DMS153 treated with DMSO at 0.1 percent for 48 hours (cell line): ENCODE results near the gene FAM25A.
"Not testable (repeated sequence)": the region's sequence is repeated elsewhere in the genome, so short reads cannot be mapped to it uniquely, and the experiment has no call there.

Source experiments
- DNase-seq: peaks from one replicate; lab custom pipeline; 2025; ENCODE audit not compliant: unreplicated experiment; lab: John Stamatoyannopoulos, UW

FAM25A gene

GRCh38 chr10:87009134-87009696 is 10.9 kb upstream of the FAM25A start:
- DNase-seq = not testable (repeated sequence)

DNA sequence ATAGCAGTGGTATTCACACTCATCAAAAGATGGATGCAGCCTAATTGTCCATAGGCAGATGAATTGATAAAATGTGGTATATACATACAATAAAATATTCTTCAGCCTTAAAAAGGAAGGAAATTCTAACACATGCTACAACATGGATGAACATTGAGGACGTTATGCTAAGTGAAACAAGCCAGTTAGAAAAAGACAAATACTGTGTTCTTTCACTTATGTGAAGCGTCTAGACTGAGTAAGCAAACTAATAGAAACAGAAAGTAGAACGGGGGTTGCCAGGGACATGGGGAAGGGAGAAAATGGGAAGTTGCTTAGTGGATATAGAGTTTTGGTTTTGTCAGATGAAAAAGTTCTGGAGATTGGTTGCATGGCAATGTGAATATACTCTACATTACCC is 6.6 kb upstream of the FAM25A start:
- not testable (repeated sequence) for DNase-seq

- not testable (repeated sequence) for DNase-seq
These were observed 4.9 kb upstream of the FAM25A start for GRCh38 chr10:87014986-87015716.

GRCh38 chr10:87018127-87018526 is 2.0 kb upstream of the FAM25A start:
- DNase-seq = not testable (repeated sequence)

- not testable (repeated sequence) for DNase-seq
These were observed 1.0 kb upstream of the FAM25A start for GRCh38 chr10:87019066-87019465.

DNA sequence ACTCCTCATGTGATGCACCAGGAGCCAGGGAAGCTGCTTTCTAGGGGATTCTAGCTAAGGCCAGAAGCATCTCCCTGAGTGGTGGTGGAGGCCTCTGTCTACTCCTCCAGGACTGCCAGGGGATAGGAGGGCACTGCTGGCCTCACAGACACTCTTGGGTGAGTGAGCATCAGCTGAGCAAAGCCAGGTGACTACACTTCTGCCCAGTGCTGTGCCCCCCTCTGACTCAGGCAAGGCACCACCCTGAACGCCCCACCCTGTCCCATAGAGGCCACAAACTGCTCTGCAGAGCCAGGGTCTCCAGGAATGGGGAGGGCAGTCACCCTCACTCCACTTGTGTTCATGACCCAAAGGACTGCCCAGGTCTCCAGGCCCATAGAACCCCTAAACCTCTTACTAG is 590 bp upstream of the FAM25A start:
- DNase-seq = not testable (repeated sequence)

GRCh38 chr10:87025285-87025958 is 5.3 kb downstream of the FAM25A start:
- DNase-seq = not testable (repeated sequence)

DNA sequence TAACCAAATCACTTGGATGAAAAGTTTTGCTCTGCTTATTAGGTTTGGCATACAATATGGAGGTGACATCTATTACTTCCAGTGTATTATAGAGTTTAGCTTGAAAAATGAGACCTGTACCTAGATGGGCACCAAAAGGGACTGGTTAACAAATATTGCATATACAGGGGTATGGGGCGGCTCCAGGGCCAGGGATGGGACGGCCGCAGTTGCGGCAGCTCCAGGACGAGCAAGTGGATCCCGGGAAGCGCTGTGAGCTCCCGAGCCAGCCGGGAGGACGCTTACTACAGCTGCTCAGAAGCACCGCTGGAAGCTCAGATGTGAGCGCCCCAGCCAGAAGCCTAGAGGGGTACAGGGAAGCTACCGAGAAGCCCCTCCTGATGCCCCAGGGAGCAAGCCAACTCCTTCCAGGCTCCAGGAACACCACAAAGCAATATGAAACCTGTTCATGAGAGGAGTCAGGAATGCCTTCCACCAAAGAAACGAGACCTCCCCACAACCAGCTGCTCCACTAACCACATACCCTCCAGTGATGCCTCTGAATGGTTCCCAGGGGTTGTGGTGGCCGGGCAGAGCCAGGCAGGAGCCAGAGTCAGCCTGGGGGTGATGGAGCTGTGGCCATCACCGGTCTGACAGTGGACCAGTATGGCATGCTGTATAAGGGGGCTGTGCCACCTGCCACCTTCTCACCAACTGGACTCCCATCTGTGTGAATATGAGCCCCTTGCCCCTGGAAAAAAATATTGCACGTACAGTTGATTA is 6.8 kb downstream of the FAM25A start:
- DNase-seq = not testable (repeated sequence)

GRCh38 chr10:87030419-87030818 is 10.3 kb downstream of the FAM25A start:
- not testable (repeated sequence) for DNase-seq

DNA sequence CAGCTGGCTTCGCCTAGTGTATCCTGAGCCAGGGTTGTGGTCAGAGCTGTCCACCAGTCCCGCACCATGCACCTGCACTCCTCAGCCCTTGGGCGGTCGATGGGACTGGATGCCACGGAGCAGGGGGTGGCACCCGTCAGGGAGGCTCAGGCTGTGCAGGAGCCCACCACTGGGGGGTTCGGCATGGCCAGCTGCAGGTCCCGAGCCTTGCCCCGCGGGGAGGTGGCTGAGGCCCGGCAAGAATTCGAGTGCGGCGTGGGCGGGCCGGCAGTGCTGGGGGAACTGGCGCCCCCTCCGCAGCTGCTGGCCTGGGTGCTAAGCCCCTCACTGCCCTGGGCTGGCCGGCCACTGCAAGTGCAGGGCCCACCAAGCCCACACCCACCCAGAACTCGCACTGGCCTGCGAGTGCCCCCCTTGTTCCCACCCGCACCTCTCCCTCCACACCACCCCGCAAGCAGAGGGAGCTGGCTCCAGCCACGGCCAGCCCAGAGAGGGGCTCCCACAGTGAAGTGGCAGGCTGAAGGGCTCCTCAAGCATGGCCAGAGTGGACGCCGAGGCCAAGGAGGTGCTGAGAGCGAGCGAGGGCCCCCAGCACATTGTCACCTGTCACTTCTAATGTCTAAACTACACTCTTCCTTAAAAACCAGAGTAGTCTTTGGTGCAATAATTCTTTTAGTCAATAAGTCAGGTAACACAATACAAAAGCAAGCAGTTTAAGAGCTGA is 11.0 kb downstream of the FAM25A start:
- no peak for DNase-seq

DNA sequence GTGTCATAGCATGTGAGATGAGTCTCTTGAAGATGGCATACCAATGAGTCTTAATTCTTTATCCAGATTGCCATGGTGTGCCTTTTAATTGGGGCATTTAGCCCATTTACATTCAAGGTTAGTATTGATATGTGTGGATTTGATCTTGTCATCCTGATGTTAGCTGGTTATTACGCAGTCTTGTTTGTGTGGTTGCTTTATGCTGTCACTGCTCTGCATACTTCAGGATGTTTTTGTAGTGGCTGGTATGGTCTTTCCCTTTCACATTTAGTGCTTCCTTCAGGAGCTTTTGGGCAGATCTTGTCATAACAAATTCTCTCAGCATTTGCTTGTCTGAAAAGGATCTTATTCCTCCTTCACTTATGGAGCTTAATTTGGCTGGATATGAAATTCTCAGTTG is 16.5 kb downstream of the FAM25A start:
- DNase-seq = no peak

DNA sequence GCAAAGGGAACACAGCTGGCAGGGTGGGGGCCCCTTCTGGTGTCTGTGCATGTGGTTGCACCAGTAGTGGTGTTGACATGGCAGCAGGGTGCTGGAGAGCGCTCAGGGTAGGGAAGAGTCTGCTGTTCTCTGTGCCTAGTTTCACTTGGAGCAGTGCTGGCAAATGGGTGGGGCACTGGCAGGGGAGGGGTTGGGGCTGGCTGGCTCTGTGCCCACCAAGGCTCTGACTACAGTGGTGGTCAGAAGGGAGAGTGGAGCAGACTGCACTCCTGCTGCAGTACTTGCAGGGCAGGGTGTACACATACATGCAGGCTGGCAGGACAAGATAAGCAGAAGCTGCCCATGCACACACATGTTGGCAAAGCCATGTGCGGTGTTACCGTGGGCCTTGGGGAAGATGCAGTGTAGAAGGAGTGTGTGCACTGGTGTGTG is 18.2 kb downstream of the FAM25A start:
- no peak for DNase-seq

GRCh38 chr10:87038786-87039185 is 18.7 kb downstream of the FAM25A start:
- no peak for DNase-seq

- not testable (repeated sequence) for DNase-seq
These were observed 23.5 kb downstream of the FAM25A start for GRCh38 chr10:87043579-87043978.

DNA sequence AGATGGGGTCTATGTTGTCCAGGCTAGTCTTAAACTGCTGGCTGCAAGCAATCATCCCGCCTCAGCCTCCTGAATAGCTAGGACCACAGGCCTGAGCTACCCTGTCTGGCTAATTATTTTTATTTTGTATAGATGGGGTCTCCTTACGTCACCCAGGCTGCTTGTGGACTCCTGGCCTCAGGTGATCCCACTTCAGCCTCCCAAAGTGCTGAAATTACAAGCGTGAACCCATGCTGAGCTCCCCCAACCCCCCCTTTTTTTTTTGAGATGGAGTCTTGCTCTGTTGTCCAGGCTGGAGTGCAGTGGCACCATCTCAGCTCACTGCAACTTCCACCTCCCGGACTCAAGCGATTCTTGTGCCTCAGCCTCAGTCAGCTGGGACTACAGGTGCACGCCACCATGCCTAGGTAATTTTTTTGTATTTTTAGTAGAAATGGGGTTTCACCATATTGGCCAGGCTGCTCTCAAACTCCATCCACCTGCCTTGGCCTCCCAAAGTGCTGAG is 25.4 kb downstream of the FAM25A start:
- no peak for DNase-seq

- DNase-seq = no peak
These were observed 33.0 kb downstream of the FAM25A start for GRCh38 chr10:87053111-87053510.

DNA sequence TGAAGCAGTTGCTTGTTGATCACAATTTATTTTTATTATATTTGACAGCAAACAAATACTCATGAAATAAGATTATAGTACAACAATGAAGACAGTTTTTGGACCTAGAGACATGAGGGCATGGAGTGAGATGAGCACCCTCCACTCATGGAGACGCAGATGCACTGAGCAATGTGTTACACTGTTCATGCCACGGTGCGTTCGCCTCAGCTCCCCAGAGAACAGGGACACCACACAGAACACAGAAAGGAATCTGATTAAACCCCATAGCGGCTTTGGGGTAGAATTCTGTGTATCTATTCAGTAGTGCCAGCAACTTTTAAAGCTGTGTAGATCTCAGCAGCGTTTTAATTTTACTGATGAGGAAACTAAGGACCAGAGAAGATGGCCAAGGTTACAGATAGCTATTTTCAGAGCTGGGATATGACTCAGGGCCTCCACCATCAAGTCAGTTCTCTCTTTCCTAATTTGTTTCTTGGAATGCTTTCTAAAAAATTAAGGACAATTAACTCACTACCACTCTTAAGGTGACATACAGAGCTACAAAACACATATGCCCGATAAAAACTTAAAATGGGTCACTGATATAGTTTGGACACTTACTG is 33.6 kb downstream of the FAM25A start:
- DNase-seq = no peak

DNA sequence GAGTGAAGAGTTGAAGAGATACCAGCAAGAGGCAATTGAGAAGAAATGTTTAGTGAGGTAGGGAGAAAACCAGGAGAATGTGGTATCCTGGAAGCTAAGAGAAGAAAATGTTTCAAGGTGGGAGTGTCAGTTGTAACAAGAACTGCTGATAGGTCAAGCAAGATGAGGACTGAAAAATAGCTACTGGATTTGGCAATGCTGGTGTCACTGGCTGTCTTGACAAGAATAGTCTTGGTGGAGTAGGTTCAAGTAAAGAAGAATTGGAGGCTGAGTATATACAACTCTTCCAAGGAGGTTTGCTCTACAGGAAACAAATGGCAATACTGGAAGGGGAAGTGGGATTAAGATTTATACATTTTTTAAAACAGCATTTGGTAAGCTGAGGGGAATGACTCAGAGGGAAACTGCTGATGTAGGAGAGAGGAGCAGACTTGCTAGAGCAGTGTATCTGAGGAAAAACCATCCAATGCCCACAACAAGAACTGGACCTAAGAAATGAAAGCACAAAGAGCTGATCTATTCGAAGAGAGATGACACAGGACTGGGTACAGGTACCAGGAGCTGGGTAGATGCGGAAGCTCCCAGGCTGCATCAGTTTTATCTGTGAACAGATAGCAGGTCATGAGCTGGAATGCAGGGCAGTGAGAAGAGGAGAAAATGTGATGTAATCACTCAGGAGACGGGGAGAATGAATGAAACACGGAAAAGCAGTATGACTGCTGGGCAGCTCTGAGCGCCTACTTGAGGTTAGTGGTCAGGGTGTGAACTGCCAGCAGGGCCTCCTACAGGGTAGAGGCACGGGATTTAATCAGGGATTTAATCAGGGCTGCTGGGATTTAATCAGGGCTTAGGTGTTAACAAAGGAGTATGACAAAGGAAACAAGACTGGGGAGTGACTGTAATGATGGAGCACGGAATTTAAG is 34.5 kb downstream of the FAM25A start:
- DNase-seq = no peak

DNA sequence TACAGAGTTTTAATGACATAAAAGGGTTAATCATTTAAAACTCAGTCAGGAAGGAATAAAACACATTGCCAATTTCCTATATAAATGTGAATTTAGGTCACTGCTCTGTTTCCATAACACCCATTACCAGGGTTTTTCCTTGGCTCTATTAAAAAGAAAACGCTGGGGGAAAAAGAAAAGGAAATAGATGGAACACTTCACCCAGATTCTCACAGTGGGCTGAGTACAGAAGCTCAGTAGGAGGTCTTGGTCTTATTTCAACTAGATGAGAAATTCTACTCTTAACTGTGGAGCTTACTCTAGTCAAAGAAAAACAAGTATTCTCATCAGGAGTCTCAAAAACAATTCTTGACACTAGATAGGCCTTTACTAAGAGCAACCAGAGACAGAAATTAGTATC is 38.1 kb downstream of the FAM25A start:
- no peak for DNase-seq
